Sciatic nerve (tissue), 2 donors: ENCODE measurements around the gene ARHGAP33. TPM values are rescaled to one million over a fixed set of nuclear protein-coding genes. Genes with fewer than 3 reads are reported as not detected.

Source experiments
- ATAC-seq: fragments of 200-7000 bp; cut with Tn5 transposase; one replicate; pipeline ENCODE4 v1.9.1; 2020; ENCODE audit warnings: mild to moderate bottlenecking, moderate library complexity
- DNase-seq: peaks from one replicate; pipeline ENCODE4 v3.0.0-alpha.2; 2020; ENCODE audit warnings: low spot score
- intact Hi-C: fragments of 100-400 bp; cut with DNase I; formaldehyde crosslinking; loops from one replicate; pipeline ENCODE4 v1.14.2; 2022
- total RNA-seq: library from RNA; stranded (reverse); fragmentation: NEBNext Ultra II Directional; extraction: Animal tissue kit (Norgen Biotek cat#: 25700); gene quantifications from one replicate; pipeline ENCODE4 v1.2.1, GENCODE V29; 2021
- donor health status: DM: no; HTN: no; CAD: no.
- donor health status: DM: no; HTN: no; CAD: no.

The ARHGAP33 gene
- total RNA-seq, 1 donor from 2014 or later, result 26.8 TPM

DNA sequence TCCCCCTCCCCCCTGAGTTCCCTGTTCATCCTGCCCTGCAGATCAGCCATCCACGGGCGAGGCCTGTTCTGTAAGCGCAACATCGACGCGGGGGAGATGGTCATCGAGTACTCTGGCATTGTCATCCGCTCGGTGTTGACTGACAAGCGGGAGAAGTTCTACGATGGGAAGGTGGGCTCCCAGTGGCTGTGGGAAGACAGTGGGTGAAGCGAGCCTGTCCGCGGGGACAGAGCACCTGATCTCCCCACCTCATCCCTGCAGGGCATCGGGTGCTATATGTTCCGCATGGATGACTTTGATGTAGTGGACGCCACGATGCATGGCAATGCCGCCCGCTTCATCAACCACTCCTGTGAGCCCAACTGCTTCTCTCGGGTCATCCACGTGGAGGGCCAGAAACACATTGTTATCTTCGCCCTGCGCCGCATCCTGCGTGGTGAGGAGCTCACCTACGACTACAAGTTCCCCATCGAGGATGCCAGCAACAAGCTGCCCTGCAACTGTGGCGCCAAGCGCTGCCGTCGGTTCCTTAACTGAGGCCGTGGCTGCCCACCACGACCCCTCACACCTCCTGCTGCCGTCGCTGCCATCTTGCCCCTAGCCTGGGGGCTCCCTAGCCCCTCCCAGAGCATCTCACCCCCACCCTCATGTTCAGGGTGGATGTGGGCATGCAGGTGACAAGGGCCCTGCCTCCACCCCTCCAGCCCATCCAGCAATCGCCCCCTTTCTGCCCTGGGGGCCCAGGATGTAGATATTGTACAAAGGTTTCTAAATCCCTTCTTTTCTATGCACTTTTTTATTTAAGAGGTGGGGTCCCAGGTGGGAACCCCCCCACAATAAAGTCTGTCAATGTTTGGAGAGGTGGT lies 37.1 kb upstream of the ARHGAP33 start:
- no peak for DNase-seq
- intact Hi-C loops, result no loop called here
- no peak for ATAC-seq

GRCh38 chr19:35738887-35739229 lies 36.5 kb upstream of the ARHGAP33 start:
- intact Hi-C loops, result no loop called here
- DNase-seq (no peak), ATAC-seq (no peak)

DNA sequence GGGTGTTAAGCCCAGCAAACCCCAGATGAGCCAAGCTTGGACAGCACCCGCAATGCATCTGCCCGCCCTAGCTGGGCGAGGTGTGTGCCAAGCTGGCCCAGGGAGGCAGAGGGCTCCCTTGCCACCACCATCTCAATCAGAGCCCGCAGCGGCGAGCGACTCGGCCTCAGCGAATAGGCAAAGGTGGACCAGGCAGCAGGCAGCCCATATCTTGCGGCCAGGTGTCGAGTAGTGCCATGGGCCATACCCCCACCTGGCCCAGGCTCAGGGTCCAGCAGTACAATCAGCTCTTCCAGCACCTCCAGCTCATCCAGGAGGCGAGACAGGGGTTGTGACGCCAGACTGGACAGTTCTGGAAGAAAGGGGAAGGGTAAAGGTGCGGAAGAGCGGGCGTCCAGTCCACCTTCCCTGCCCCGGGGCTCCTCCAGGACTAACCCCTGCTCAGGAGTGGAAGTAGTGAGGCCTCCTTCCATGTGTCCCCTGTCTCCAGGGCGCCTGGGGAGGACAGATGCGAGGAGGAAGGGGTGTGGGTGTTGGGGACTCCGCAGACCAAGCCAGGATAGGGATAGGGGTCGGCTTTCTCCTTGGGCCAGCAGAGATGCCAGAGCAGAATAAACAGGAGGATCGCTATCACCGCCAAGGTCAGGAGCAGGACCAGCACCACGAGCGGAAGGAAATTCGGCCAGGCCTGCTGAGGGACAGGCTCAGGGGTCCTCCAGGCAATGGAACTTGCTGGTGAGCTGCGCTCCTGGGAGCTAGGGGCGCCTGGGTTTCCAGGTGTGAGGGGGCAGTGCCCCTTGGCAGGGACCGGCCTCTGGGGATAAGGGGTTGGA lies 35.9 kb upstream of the ARHGAP33 start:
- intact Hi-C loops, result no loop called here
- DNase-seq (no peak), ATAC-seq (no peak)

- DNase-seq (no peak), ATAC-seq (no peak)
- intact Hi-C loops, result no loop called here
Measured at GRCh38 chr19:35740108-35740422, 35.3 kb upstream of the ARHGAP33 start.

- intact Hi-C loops, result no loop called here
- ATAC-seq, result peak; percentile 90
- peak; percentile 99 for DNase-seq
Measured at GRCh38 chr19:35740423-35741202, 34.8 kb upstream of the ARHGAP33 start.

GRCh38 chr19:35741203-35741515 lies 34.2 kb upstream of the ARHGAP33 start:
- intact Hi-C loops, result no loop called here
- no peak for DNase-seq
- ATAC-seq, result no peak

DNA sequence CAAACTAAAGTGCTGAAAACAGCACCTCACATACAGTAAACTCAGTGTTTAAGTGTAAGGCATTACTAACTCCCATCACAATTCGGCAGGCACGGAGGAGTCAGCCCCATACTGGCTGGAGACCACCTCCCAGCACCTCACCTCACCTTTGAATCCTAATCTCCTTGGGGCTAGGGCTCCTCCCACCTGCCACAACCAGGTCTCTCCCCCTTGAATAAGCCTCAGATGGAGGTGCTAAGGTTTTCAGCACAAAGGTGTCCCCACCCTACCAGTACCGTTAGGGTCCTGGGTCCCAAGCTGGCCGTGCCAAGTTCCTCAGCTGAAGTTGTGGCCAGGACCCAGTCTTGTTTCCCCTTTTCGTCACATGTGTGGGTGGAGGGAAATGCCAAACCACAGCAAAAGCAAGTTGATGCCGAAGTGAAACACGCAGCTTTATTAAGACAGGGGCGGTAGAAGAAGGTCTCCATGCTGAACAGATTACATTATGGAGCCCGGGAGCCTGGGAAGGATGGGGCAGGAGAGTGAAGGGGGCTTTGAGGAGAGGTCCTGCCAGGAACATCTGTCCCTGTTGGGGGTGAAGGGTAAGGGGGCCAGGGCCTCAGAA lies 33.1 kb upstream of the ARHGAP33 start, which contains the start of gene IGFLR1:
Gene IGFLR1 (minus strand): TSS at position 332 of the 604 bp plus-strand sequence. CDS start 1,272 bp downstream, outside the sequence.
- intact Hi-C loops, result no loop called here
- no peak for ATAC-seq
- no peak for DNase-seq

DNA sequence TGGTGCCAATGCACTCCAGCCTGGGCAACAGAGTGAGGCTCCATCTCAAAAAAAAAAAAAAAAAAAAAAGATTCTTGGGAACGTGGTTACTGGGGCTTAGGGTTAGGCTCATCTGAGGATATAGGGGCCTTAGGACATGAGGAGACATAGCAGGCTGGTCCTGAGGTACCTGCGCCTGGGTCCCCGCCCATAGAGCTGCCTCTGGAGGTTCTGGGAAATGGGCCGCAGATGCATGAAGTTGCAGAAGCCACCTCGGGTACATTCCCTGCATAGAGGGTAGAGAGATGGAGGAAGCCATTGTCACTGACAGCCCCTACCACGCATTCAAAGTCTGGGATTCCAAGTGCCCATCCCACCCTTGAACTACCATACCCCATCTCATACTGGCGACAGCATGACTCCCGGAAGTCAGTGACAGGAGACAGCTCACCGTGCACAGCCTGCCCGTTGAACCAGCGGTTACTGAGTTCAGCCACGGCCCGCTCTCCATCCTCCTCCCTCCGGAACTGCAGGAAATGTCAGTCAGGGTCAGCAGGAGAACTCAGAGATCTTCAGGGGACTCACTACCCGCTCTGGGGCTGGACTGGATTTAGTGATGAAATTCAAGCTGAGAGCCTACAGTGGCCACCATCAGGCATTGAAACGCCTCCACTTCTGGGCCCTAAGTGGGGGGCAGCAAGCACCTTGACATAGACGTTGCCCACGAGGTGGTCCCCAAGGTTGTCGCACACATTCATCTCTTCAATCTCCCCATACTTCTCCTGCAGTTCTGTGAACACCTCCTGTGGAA lies 31.5 kb upstream of the ARHGAP33 start:
- intact Hi-C loops, result no loop called here
- no peak for DNase-seq
- ATAC-seq, result no peak

DNA sequence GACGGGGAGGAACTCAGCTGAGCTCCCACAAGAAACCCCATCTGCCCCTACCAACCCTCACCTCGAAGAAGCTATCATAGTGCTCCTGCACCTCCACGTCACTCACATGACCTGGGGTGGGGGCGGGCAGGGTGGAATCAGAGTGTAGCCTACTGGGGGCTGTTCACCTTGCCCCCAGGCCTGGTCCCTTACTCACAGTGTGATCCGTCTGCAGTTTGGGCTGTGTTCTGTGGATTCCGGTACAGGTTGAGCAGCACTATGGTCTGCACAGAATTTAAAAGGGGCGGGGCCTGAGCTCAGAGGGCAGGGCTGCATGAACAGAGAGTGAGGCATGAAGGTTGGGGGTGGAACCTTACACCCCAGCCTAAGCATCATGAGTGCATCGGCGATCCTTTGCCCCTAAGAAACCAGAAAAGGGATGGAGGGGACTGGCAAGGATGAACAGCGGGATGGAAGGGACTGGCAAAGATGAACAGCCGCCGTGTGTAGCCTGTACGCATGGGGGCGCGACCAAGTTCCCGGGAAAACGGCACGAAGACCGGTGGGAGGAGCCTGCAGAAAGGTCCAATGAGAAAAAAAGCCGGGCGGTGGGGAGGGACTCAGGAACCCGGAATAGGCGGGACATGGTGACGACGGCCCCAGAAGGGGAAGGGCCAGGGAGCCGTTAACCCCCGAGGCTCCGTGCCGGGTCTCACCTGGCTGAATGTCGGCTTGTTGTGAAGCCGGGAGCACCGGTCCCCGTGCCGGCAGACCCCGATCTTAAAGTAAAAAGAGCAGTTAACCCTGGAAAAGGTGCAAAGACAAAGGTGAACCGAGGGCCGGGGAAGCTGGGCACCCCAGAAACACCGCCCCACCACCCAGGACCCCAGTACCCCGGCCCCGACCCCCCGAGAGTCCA lies 30.7 kb upstream of the ARHGAP33 start:
- intact Hi-C loops, result no loop called here
- ATAC-seq (peak; percentile 82), DNase-seq (peak; percentile 96)

- DNase-seq, result peak; percentile 97
- intact Hi-C loops, result no loop called here
- ATAC-seq, result peak; percentile 89
Measured at GRCh38 chr19:35745328-35746086, 29.9 kb upstream of the ARHGAP33 start, which contains the start of the genes PSENEN and U2AF1L4. PSENEN (plus strand) TSS chr19:35745651; CDS start chr19:35745931, 280 bp downstream. U2AF1L4 (minus strand) TSS chr19:35745418; CDS start chr19:35745391, 27 bp downstream.

- ATAC-seq, result no peak
- DNase-seq, result no peak
- intact Hi-C loops, result no loop called here
Measured at GRCh38 chr19:35746087-35746462, 29.3 kb upstream of the ARHGAP33 start.

DNA sequence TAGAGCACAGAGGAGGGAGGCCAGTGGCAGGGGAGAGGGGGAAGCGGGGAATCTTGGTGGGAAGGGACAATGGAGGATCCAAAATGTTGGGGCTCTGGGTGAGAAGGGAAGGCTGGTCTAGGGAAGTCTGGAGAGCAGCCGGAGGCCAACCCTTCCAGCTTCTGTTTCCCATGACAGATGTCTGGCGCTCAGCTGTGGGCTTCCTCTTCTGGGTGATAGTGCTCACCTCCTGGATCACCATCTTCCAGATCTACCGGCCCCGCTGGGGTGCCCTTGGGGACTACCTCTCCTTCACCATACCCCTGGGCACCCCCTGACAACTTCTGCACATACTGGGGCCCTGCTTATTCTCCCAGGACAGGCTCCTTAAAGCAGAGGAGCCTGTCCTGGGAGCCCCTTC lies 28.8 kb upstream of the ARHGAP33 start:
- ATAC-seq (no peak), DNase-seq (no peak)
- intact Hi-C loops, result no loop called here

GRCh38 chr19:35748106-35749020 lies 27.0 kb upstream of the ARHGAP33 start, which contains the start of gene LIN37:
LIN37 (plus strand) TSS chr19:35748576; CDS start chr19:35748725, 149 bp downstream.
- DNase-seq, result peak; percentile 99
- ATAC-seq, result peak; percentile 92
- intact Hi-C loops, result no loop called here

GRCh38 chr19:35750167-35750566 lies 25.2 kb upstream of the ARHGAP33 start:
- DNase-seq, result no peak
- intact Hi-C loops, result no loop called here
- no peak for ATAC-seq

- intact Hi-C loops, result no loop called here
- ATAC-seq (no peak), DNase-seq (no peak)
Measured at GRCh38 chr19:35751839-35752745, 23.3 kb upstream of the ARHGAP33 start.
